Fibroblast of lung (primary cell): ENCODE data around the gene ANO6.

ENCODE experiments used
- CTCF ChIP-seq, 2 donors: IDR thresholded peaks in 1 of 2; conservative IDR thresholded peaks in 1 of 2; 1 replicate in 1 of 2; 2 replicates in 1 of 2; pipeline ENCODE4 v1.5.1; 2011 to 2012; ENCODE audit warnings: low read length in 2 of 2, control low read depth in 1 of 2, inconsistent platforms in 1 of 2, low read depth in 1 of 2, mild to moderate bottlenecking in 1 of 2
- EZH2 ChIP-seq: IDR thresholded peaks from 2 replicates; pipeline ENCODE4 v1.5.1; 2012; ENCODE audit warnings: low read length, control low read depth, mild to moderate bottlenecking; ENCODE audit errors: missing control alignments

DNA sequence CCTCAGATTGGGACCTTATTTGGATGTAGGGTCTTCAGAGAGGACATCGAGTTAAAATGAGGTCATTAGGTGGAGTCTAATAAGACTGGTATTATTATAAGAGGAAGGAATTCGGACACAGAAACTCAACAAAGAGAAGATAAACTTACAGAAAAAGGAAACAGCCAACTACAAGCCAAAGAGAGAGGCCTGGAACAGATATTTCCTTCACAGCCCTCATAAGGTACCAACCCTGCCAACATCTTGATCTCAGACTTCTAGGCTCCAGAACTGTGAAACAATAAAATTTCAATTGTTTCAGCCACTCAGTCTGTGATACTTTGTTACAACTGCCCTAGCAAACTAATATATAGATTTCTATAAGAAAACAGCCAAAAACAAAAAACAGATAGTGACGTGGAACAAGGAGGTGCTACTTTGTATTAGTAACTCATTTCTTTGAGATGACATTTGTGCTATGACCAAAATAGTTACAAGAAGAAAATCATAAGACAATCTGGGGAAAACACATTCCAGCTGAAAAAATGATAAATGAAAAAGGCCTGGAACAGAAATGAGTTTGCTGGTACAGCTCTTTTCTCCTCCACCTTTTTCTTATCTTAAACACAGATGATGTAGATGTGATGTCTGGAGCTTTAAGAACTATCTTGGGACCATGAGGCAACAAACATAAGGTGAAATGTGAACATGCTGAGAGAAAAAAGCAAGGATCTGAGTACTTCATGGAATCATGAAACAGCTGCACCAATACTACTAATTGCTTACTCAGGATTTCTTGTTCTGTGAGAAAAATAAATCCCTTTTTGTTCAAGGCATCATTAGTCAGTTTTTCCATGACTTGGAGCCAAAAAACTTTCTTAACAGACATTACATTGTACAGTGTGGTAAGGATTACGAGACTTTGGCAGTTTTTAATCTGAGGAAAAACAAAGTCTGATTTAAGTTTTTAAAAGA, 243.2 kb downstream of the ANO6 start:
- no peak for TF ChIP-seq CTCF (conservative IDR thresholded peaks at IDR 0.05 in 1 of 2, IDR thresholded peaks at IDR 0.05 in 1 of 2; ENCODE audit: low read depth in 1 of 2, low read length in 2 of 2)
- TF ChIP-seq EZH2, result no peak
